Naive thymus-derived CD4-positive, alpha-beta T cell (primary cell): ENCODE results near the gene SIGLEC6. TPM values are rescaled to one million over a fixed set of nuclear protein-coding genes. Genes with fewer than 3 reads are reported as not detected.
A peak's percentile ranks its signal among the peaks of the same experiment; 100 is the strongest.

Source experiments
- ATAC-seq: fragments of 150-1000 bp; cut with Tn5 transposase; 2 replicates; pipeline ENCODE4 v1.10.0; 2021; ENCODE audit warnings: mild to moderate bottlenecking, moderate library complexity
- CTCF ChIA-PET: fragments of 350-600 bp; sonication (Branson Sonifier 250); formaldehyde crosslinking; loops from one replicate; lab custom pipeline; 2021; ENCODE audit warnings: antibody characterized with exemption; lab: Charles Lee
- POLR2A ChIA-PET: fragments of 350-600 bp; sonication (Branson Sonifier 250); formaldehyde crosslinking; loops from one replicate; lab custom pipeline; 2021; ENCODE audit warnings: antibody characterized with exemption, inconsistent platforms; lab: Charles Lee
- DNase-seq, 9 donors: peaks; one replicate each; pipeline versions ENCODE4 v3.0.0 to v3.0.0-alpha.2; 2020 to 2022; ENCODE audit warnings: mixed read lengths in 1 of 9
- H3K27ac ChIP-seq: one replicate; pipeline ENCODE4 v1.7.0; 2013; ENCODE audit warnings: mild to moderate bottlenecking, low read depth, low read length, moderate library complexity
- H3K27me3 ChIP-seq, 2 donors: one replicate each; pipeline ENCODE4 v1.7.0; 2013; ENCODE audit warnings: low read length in 2 of 2, mild to moderate bottlenecking in 2 of 2, moderate library complexity in 2 of 2; ENCODE audit not compliant: control insufficient read depth in 2 of 2, insufficient read depth in 2 of 2
- H3K36me3 ChIP-seq, 3 experiments: 1 replicate in 2 of 3; 2 replicates in 1 of 3; pipeline ENCODE4 v1.7.0; 2013; ENCODE audit warnings: low read length in 3 of 3, mild to moderate bottlenecking in 3 of 3, moderate library complexity in 1 of 3; ENCODE audit not compliant: insufficient read depth in 3 of 3, control insufficient read depth in 2 of 3
- H3K4me1 ChIP-seq, 2 donors: one replicate each; pipeline ENCODE4 v1.7.0; 2013; ENCODE audit warnings: low read length in 2 of 2, mild to moderate bottlenecking in 2 of 2, moderate library complexity in 1 of 2; ENCODE audit not compliant: control insufficient read depth in 2 of 2, insufficient read depth in 2 of 2
- H3K4me3 ChIP-seq: 2 replicates; pipeline ENCODE4 v1.7.0; 2013; ENCODE audit warnings: mild to moderate bottlenecking, low read length
- H3K9me3 ChIP-seq, 3 experiments: 1 replicate in 2 of 3; 2 replicates in 1 of 3; pipeline ENCODE4 v1.7.0; 2013; ENCODE audit warnings: low read length in 3 of 3; ENCODE audit not compliant: control insufficient read depth in 2 of 3
- H3K27ac Mint-ChIP-seq, 9 donors: one replicate each; pipeline ENCODE4 v1.8.0; 2020 to 2022; ENCODE audit warnings: mixed read lengths in 9 of 9, mild to moderate bottlenecking in 8 of 9, moderate library complexity in 5 of 9, inconsistent platforms in 2 of 9
- H3K27me3 Mint-ChIP-seq, 5 donors: one replicate each; pipeline ENCODE4 v1.8.0; 2021 to 2022; ENCODE audit warnings: mixed read lengths in 5 of 5, mild to moderate bottlenecking in 1 of 5
- H3K36me3 Mint-ChIP-seq, 5 donors: one replicate each; pipeline ENCODE4 v1.8.0; 2020 to 2022; ENCODE audit warnings: mixed read lengths in 5 of 5, mild to moderate bottlenecking in 3 of 5, inconsistent platforms in 1 of 5
- H3K4me1 Mint-ChIP-seq, 7 donors: one replicate each; pipeline ENCODE4 v1.8.0; 2020 to 2022; ENCODE audit warnings: mixed read lengths in 7 of 7, mild to moderate bottlenecking in 3 of 7, inconsistent platforms in 1 of 7
- H3K4me3 Mint-ChIP-seq, 10 donors: one replicate each; pipeline ENCODE4 v1.8.0; 2020 to 2022; ENCODE audit warnings: mild to moderate bottlenecking in 10 of 10, mixed read lengths in 10 of 10, moderate library complexity in 6 of 10, inconsistent platforms in 2 of 10
- H3K9me3 Mint-ChIP-seq, 11 donors: one replicate each; pipeline ENCODE4 v1.8.0; 2020 to 2022; ENCODE audit warnings: mixed read lengths in 11 of 11, mild to moderate bottlenecking in 4 of 11, inconsistent platforms in 1 of 11, moderate library complexity in 1 of 11
- intact Hi-C, 2 donors: fragments of 100-400 bp; cut with micrococcal nuclease; formaldehyde crosslinking; loops; one replicate each; pipeline ENCODE4 v1.15.1; 2023
- polyA plus RNA-seq, 2 donors: library from polyadenylated mRNA; unstranded; fragments of 300-500 nt; fragmentation: Illumina TruSeq; gene quantifications; one replicate each; pipeline ENCODE4 v1.2.3, GENCODE V29; 2021
- total RNA-seq, 6 experiments: library from RNA in 5 of 6; stranded (reverse) in 5 of 6; gene quantifications; 1 replicate in 5 of 6; 2 replicates in 1 of 6; pipeline ENCODE4 v1.2.3 and lab custom pipeline; 2021 to 2026

Gene SIGLEC6
- total and polyA plus RNA-seq, 7 experiments from 2014 or later: 0.46 to 2.5 (median 0.64) TPM; not detected in 2

GRCh38 chr19:51549533-51550324, 18.3 kb upstream of the SIGLEC6 start:
- CTCF ChIA-PET: no interaction called here
- POLR2A ChIA-PET: interaction anchor here (0.7 kb wide), 1 partner anchor 598 kb away, joined by 5 read pairs; no protein-coding TSS in a partner anchor
- peaks cover 0 to 7% of the 10 kb centered on the region in 2 donors for H3K27me3 ChIP-seq
- intact Hi-C loops: no loop called here
- no peak for ATAC-seq
- H3K4me1 Mint-ChIP-seq: peaks cover 8 to 40% (median 10%) of the 10 kb centered on the region in 7 donors
- DNase-seq: peak in 1 of 9 donors; percentile 8
- no peak overlapping the region for H3K4me3 ChIP-seq
- peaks cover 0 to 12% (median 0%) of the 10 kb centered on the region in 5 donors for H3K36me3 Mint-ChIP-seq
- no peaks in the 10 kb centered on the region for H3K4me1 ChIP-seq
- no peak overlapping the region for H3K27ac ChIP-seq
- peaks cover 28 to 80% (median 66%) of the 10 kb centered on the region in 5 donors for H3K27me3 Mint-ChIP-seq
- H3K9me3 ChIP-seq: no peaks in the 10 kb centered on the region
- H3K27ac Mint-ChIP-seq: no peak overlapping the region
- no peaks in the 10 kb centered on the region for H3K36me3 ChIP-seq
- peak overlapping the region in 1 of 10 donors; percentile 35 for H3K4me3 Mint-ChIP-seq
- H3K9me3 Mint-ChIP-seq: peaks cover 0 to 20% (median 2%) of the 10 kb centered on the region in 11 donors

- no peaks in the 10 kb centered on the region for H3K4me1 ChIP-seq
- H3K27ac ChIP-seq: no peak overlapping the region
- peaks cover 28 to 73% (median 64%) of the 10 kb centered on the region in 5 donors for H3K27me3 Mint-ChIP-seq
- CTCF ChIA-PET: no interaction called here
- no peaks in the 10 kb centered on the region for H3K36me3 ChIP-seq
- peaks cover 0 to 7% of the 10 kb centered on the region in 2 donors for H3K27me3 ChIP-seq
- H3K9me3 ChIP-seq: no peaks in the 10 kb centered on the region
- no peak overlapping the region for H3K27ac Mint-ChIP-seq
- peaks cover 0 to 12% (median 0%) of the 10 kb centered on the region in 5 donors for H3K36me3 Mint-ChIP-seq
- H3K9me3 Mint-ChIP-seq: peaks cover 0 to 15% (median 2%) of the 10 kb centered on the region in 11 donors
- H3K4me1 Mint-ChIP-seq: peaks cover 8 to 40% (median 10%) of the 10 kb centered on the region in 7 donors
- DNase-seq: peak in 1 of 9 donors; percentile 13
- POLR2A ChIA-PET: no interaction called here
- no peak for ATAC-seq
- no peak overlapping the region for H3K4me3 Mint-ChIP-seq
- intact Hi-C loops: no loop called here
- no peak overlapping the region for H3K4me3 ChIP-seq
These were observed 17.4 kb upstream of the SIGLEC6 start for GRCh38 chr19:51548891-51549305.

GRCh38 chr19:51548213-51548651, 16.8 kb upstream of the SIGLEC6 start:
- intact Hi-C loops: no loop called here
- no peaks in the 10 kb centered on the region for H3K9me3 ChIP-seq
- peaks cover 0 to 11% (median 2%) of the 10 kb centered on the region in 11 donors for H3K9me3 Mint-ChIP-seq
- H3K27me3 Mint-ChIP-seq: peaks cover 30 to 71% (median 62%) of the 10 kb centered on the region in 5 donors
- peak overlapping the region in 1 of 9 donors; percentile 54 for H3K27ac Mint-ChIP-seq
- H3K4me1 ChIP-seq: no peaks in the 10 kb centered on the region
- no peaks in the 10 kb centered on the region for H3K36me3 ChIP-seq
- H3K27me3 ChIP-seq: peaks cover 0 to 6% of the 10 kb centered on the region in 2 donors
- H3K4me3 Mint-ChIP-seq: peak overlapping the region in 1 of 10 donors; percentile 37
- H3K36me3 Mint-ChIP-seq: peaks cover 0 to 12% (median 0%) of the 10 kb centered on the region in 5 donors
- H3K4me3 ChIP-seq: no peak overlapping the region
- H3K27ac ChIP-seq: no peak overlapping the region
- ChIA-PET POLR2A (no interaction called here), CTCF (interaction anchor here (1.3 kb wide), 1 partner anchor 34 kb away, joined by 3 read pairs; no protein-coding TSS in a partner anchor)
- no peak for ATAC-seq
- H3K4me1 Mint-ChIP-seq: peaks cover 8 to 40% (median 10%) of the 10 kb centered on the region in 7 donors
- peak in 1 of 9 donors; percentile 10 for DNase-seq

GRCh38 chr19:51547397-51548212, 16.1 kb upstream of the SIGLEC6 start:
- intact Hi-C loops: no loop called here
- peaks cover 0 to 3% of the 10 kb centered on the region in 2 donors for H3K27me3 ChIP-seq
- H3K4me3 ChIP-seq: no peak overlapping the region
- H3K36me3 ChIP-seq: no peaks in the 10 kb centered on the region
- H3K9me3 Mint-ChIP-seq: peaks cover 0 to 9% (median 2%) of the 10 kb centered on the region in 11 donors
- peak overlapping the region in 1 of 10 donors; percentile 37 for H3K4me3 Mint-ChIP-seq
- H3K27me3 Mint-ChIP-seq: peaks cover 26 to 72% (median 55%) of the 10 kb centered on the region in 5 donors
- H3K27ac ChIP-seq: no peak overlapping the region
- H3K9me3 ChIP-seq: no peaks in the 10 kb centered on the region
- ChIA-PET CTCF (interaction anchor here (1.3 kb wide), 1 partner anchor 34 kb away, joined by 3 read pairs; no protein-coding TSS in a partner anchor), POLR2A (no interaction called here)
- H3K27ac Mint-ChIP-seq: peak overlapping the region in 1 of 9 donors; percentile 54
- DNase-seq: peak in 1 of 9 donors; percentile 10
- peaks cover 0 to 12% (median 0%) of the 10 kb centered on the region in 5 donors for H3K36me3 Mint-ChIP-seq
- peaks cover 8 to 40% (median 10%) of the 10 kb centered on the region in 7 donors for H3K4me1 Mint-ChIP-seq
- H3K4me1 ChIP-seq: no peaks in the 10 kb centered on the region
- ATAC-seq: no peak

- intact Hi-C loops: no loop called here
- Histone ChIP-seq H3K27me3 (no peaks in the 10 kb centered on the region), H3K9me3 (no peaks in the 10 kb centered on the region), H3K36me3 (no peaks in the 10 kb centered on the region), H3K4me3 (no peak overlapping the region), H3K27ac (no peak overlapping the region), H3K4me1 (no peaks in the 10 kb centered on the region)
- Mint-ChIP-seq H3K27ac (peak overlapping the region in 1 of 9 donors; percentile 56), H3K9me3 (peaks cover 0 to 6% (median 2%) of the 10 kb centered on the region in 11 donors), H3K27me3 (peaks cover 25 to 73% (median 53%) of the 10 kb centered on the region in 5 donors), H3K4me3 (peak overlapping the region in 1 of 10 donors; percentile 37), H3K36me3 (peaks cover 0 to 8% (median 0%) of the 10 kb centered on the region in 5 donors), H3K4me1 (peaks cover 4 to 36% (median 7%) of the 10 kb centered on the region in 7 donors)
- CTCF ChIA-PET: interaction anchor here (1.3 kb wide), 1 partner anchor 33 kb away, joined by 3 read pairs; no protein-coding TSS in a partner anchor
- POLR2A ChIA-PET: no interaction called here
- peak; percentile 81 for ATAC-seq
- DNase-seq: peak in 1 of 9 donors; percentile 22
These were observed 15.4 kb upstream of the SIGLEC6 start for GRCh38 chr19:51546650-51547396.
